ENCODE results near the gene RPS3.

RPS3 gene

GRCh38 chr11:75426720-75427086 is 27.4 kb downstream of the RPS3 start:
- no peak for DNase-seq (ENCODE audit: low read depth)
- H3K4me3 ChIP-seq (ENCODE audit: low read depth, low read length), result no peak overlapping the region
- TF ChIP-seq, protein P1, sequence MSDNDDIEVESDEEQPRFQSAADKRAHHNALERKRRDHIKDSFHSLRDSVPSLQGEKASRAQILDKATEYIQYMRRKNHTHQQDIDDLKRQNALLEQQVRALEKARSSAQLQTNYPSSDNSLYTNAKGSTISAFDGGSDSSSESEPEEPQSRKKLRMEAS (IDR thresholded peaks at IDR 0.05; ENCODE audit: low read depth, low read length), result no peak
- TF ChIP-seq, protein P2, sequence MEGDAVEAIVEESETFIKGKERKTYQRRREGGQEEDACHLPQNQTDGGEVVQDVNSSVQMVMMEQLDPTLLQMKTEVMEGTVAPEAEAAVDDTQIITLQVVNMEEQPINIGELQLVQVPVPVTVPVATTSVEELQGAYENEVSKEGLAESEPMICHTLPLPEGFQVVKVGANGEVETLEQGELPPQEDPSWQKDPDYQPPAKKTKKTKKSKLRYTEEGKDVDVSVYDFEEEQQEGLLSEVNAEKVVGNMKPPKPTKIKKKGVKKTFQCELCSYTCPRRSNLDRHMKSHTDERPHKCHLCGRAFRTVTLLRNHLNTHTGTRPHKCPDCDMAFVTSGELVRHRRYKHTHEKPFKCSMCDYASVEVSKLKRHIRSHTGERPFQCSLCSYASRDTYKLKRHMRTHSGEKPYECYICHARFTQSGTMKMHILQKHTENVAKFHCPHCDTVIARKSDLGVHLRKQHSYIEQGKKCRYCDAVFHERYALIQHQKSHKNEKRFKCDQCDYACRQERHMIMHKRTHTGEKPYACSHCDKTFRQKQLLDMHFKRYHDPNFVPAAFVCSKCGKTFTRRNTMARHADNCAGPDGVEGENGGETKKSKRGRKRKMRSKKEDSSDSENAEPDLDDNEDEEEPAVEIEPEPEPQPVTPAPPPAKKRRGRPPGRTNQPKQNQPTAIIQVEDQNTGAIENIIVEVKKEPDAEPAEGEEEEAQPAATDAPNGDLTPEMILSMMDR (IDR thresholded peaks at IDR 0.05; ENCODE audit: low read depth, low read length), result no peak
- TF ChIP-seq POLR2A (IDR thresholded peaks at IDR 0.05; ENCODE audit: extremely low read depth, insufficient read length), result no peak
- no peak for TF ChIP-seq MYC (IDR thresholded peaks at IDR 0.05; ENCODE audit: low read depth, low read length)

GRCh38 chr11:75427181-75427580 is 27.9 kb downstream of the RPS3 start:
- DNase-seq (ENCODE audit: low read depth), result no peak
- no peak overlapping the region for H3K4me3 ChIP-seq (ENCODE audit: low read depth, low read length)
- TF ChIP-seq, protein P2 (IDR thresholded peaks at IDR 0.05; ENCODE audit: low read depth, low read length), result no peak
- no peak for TF ChIP-seq MYC (IDR thresholded peaks at IDR 0.05; ENCODE audit: low read depth, low read length)
- TF ChIP-seq, protein P1 (IDR thresholded peaks at IDR 0.05; ENCODE audit: low read depth, low read length), result no peak
- TF ChIP-seq POLR2A (IDR thresholded peaks at IDR 0.05; ENCODE audit: extremely low read depth, insufficient read length), result no peak

GRCh38 chr11:75428281-75428724 is 29.0 kb downstream of the RPS3 start:
- H3K4me3 ChIP-seq (ENCODE audit: low read depth, low read length), result peak overlapping the region; percentile 63
- DNase-seq (ENCODE audit: low read depth), result peak; percentile 95
- TF ChIP-seq, protein P2 (IDR thresholded peaks at IDR 0.05; ENCODE audit: low read depth, low read length), result no peak
- TF ChIP-seq MYC (IDR thresholded peaks at IDR 0.05; ENCODE audit: low read depth, low read length), result no peak
- TF ChIP-seq, protein P1 (IDR thresholded peaks at IDR 0.05; ENCODE audit: low read depth, low read length), result peak; percentile 41; the same call in 1 of the 2 replicates
- TF ChIP-seq POLR2A (IDR thresholded peaks at IDR 0.05; ENCODE audit: extremely low read depth, insufficient read length), result peak; percentile 34

- H3K4me3 ChIP-seq (ENCODE audit: low read depth, low read length), result peak overlapping the region; percentile 63
- DNase-seq (ENCODE audit: low read depth), result no peak
These were observed 29.8 kb downstream of the RPS3 start for GRCh38 chr11:75428989-75429640.

GRCh38 chr11:75429641-75429901 is 30.3 kb downstream of the RPS3 start:
- no peak for DNase-seq (ENCODE audit: low read depth)
- H3K4me3 ChIP-seq (ENCODE audit: low read depth, low read length), result no peak overlapping the region
- TF ChIP-seq, protein P2 (IDR thresholded peaks at IDR 0.05; ENCODE audit: low read depth, low read length), result no peak
- no peak for TF ChIP-seq POLR2A (IDR thresholded peaks at IDR 0.05; ENCODE audit: extremely low read depth, insufficient read length)
- no peak for TF ChIP-seq MYC (IDR thresholded peaks at IDR 0.05; ENCODE audit: low read depth, low read length)
- TF ChIP-seq, protein P1 (IDR thresholded peaks at IDR 0.05; ENCODE audit: low read depth, low read length), result no peak

More at GRCh38 chr11:75428989-75429640, 29.8 kb downstream of the RPS3 start:
- TF ChIP-seq, protein P1 (IDR thresholded peaks at IDR 0.05; ENCODE audit: low read depth, low read length), result no peak
- no peak for TF ChIP-seq MYC (IDR thresholded peaks at IDR 0.05; ENCODE audit: low read depth, low read length)
- TF ChIP-seq, protein P2 (IDR thresholded peaks at IDR 0.05; ENCODE audit: low read depth, low read length), result no peak
- TF ChIP-seq POLR2A (IDR thresholded peaks at IDR 0.05; ENCODE audit: extremely low read depth, insufficient read length), result no peak

All from NB4 (cell line).